Calu3 (cell line): ENCODE measurements around the gene NID2. TPM values are rescaled to one million over a fixed set of nuclear protein-coding genes. Genes with fewer than 3 reads are reported as not detected.
A peak's percentile ranks its signal among the peaks of the same experiment; 100 is the strongest.

Experiments used
- Bru-seq: library from RNA; stranded (reverse); fragments of 400-500 nt; gene quantifications from one replicate; lab custom pipeline; 2021; lab: Mats Ljungman, UMichigan
- BruChase-seq, 2 experiments: library from RNA; stranded (reverse); fragments of 400-500 nt; gene quantifications; one replicate each; lab custom pipeline; 2021; lab: Mats Ljungman, UMichigan
- BruUV-seq: library from RNA; stranded (reverse); fragments of 400-500 nt; replicated peaks from 2 replicates; lab custom pipeline; 2021; lab: Mats Ljungman, UMichigan
- CTCF ChIA-PET: fragments of 300-600 bp; sonication (Branson Sonifier 250); formaldehyde crosslinking; loops from one replicate; lab custom pipeline; 2022; ENCODE audit warnings: antibody characterized with exemption; lab: Charles Lee
- DNase-seq: peaks from one replicate; pipeline ENCODE4 v3.0.0; 2022
- H3K27ac Mint-ChIP-seq: one replicate; pipeline ENCODE4 v1.8.0; 2022; ENCODE audit warnings: mixed read lengths; ENCODE audit not compliant: unreplicated experiment
- H3K27me3 Mint-ChIP-seq: one replicate; pipeline ENCODE4 v1.8.0; 2022; ENCODE audit warnings: mixed read lengths; ENCODE audit not compliant: unreplicated experiment
- H3K36me3 Mint-ChIP-seq: one replicate; pipeline ENCODE4 v1.8.0; 2022; ENCODE audit warnings: mild to moderate bottlenecking, moderate library complexity, mixed read lengths; ENCODE audit not compliant: insufficient read depth, unreplicated experiment
- H3K4me1 Mint-ChIP-seq: one replicate; pipeline ENCODE4 v1.8.0; 2022; ENCODE audit warnings: mild to moderate bottlenecking, low read depth, mixed read lengths; ENCODE audit not compliant: unreplicated experiment
- H3K4me3 Mint-ChIP-seq: one replicate; pipeline ENCODE4 v1.8.0; 2022; ENCODE audit warnings: mild to moderate bottlenecking, low read depth, moderate library complexity, mixed read lengths; ENCODE audit not compliant: unreplicated experiment
- H3K9me3 Mint-ChIP-seq: one replicate; pipeline ENCODE4 v1.8.0; 2022; ENCODE audit warnings: low read depth, mixed read lengths; ENCODE audit not compliant: unreplicated experiment
- CTCF ChIP-seq: fragments of 200-600 bp; IDR thresholded peaks from one replicate; pipeline ENCODE4 v1.8.0; 2022; ENCODE audit warnings: antibody characterized with exemption; ENCODE audit not compliant: unreplicated experiment
- intact Hi-C: fragments of 100-400 bp; cut with micrococcal nuclease; formaldehyde crosslinking; loops from one replicate; pipeline ENCODE4 v1.10.0; 2022; ENCODE audit not compliant: unreplicated experiment
- long read RNA-seq: library from polyadenylated mRNA; stranded (forward); transcript quantifications from one replicate; pipeline ENCODE4 v2.0.0, GENCODE V29; 2022
- total RNA-seq: library from RNA; stranded (reverse); gene quantifications from 2 replicates; pipeline ENCODE4 v1.2.3, GENCODE V29; 2022

The NID2 gene
- total RNA-seq, result not detected in 2 replicates
- percentile 7 among the genes with signal in this experiment for Bru-seq, nascent RNA
- percentile 3 among the genes with signal in this experiment for BruChase-seq, experiment 1, labeled RNA remaining after a 6-hour chase
- BruChase-seq, experiment 2, labeled RNA remaining after a 2-hour chase, result percentile 4 among the genes with signal in this experiment
- long read RNA-seq, partial matches to known transcripts, result 0 of 1 reads
- long read RNA-seq, other reads (novel, unspliced or antisense), result 1 of 1 reads

- peak; percentile 19 for DNase-seq
- Mint-ChIP-seq H3K36me3 (no peaks in the 10 kb centered on the region), H3K4me3 (peak within 1 kb of the TSS; percentile 64), H3K27me3 (peaks cover 71% of the 10 kb centered on the region), H3K27ac (no peak within 1 kb of the TSS), H3K9me3 (no peaks in the 10 kb centered on the region), H3K4me1 (no peaks in the 10 kb centered on the region)
- intact Hi-C loops, result no loop called here
- no peak for TF ChIP-seq CTCF
- no TSS peak for BruUV-seq
- CTCF ChIA-PET, result no interaction called here
Observed at GRCh38 chr14:52068615-52069306, at the start of gene NID2. Gene NID2 (minus strand): TSS chr14:52069059. CDS start chr14:52068994, 65 bp downstream.

- Mint-ChIP-seq H3K4me3 (no peak overlapping the region), H3K27ac (no peak overlapping the region), H3K27me3 (peaks cover 11% of the 10 kb centered on the region), H3K4me1 (no peaks in the 10 kb centered on the region), H3K9me3 (peaks cover 4% of the 10 kb centered on the region), H3K36me3 (no peaks in the 10 kb centered on the region)
- no TSS peak for BruUV-seq
- DNase-seq, result no peak
- no peak for TF ChIP-seq CTCF
- intact Hi-C loops, result no loop called here
- CTCF ChIA-PET, result no interaction called here
Observed at GRCh38 chr14:52117111-52117832, 48.4 kb upstream of the NID2 start.

- Mint-ChIP-seq H3K36me3 (no peaks in the 10 kb centered on the region), H3K27me3 (peaks cover 11% of the 10 kb centered on the region), H3K9me3 (peaks cover 4% of the 10 kb centered on the region), H3K27ac (no peak overlapping the region), H3K4me3 (no peak overlapping the region), H3K4me1 (no peaks in the 10 kb centered on the region)
- no peak for DNase-seq
- no TSS peak for BruUV-seq
- CTCF ChIA-PET, result no interaction called here
- intact Hi-C loops, result no loop called here
- TF ChIP-seq CTCF, result no peak
Observed at GRCh38 chr14:52115286-52115685, 46.4 kb upstream of the NID2 start.

GRCh38 chr14:52112336-52113018, 43.6 kb upstream of the NID2 start:
- intact Hi-C loops, result no loop called here
- Mint-ChIP-seq H3K9me3 (peaks cover 4% of the 10 kb centered on the region), H3K36me3 (no peaks in the 10 kb centered on the region), H3K4me1 (no peaks in the 10 kb centered on the region), H3K27ac (no peak overlapping the region), H3K27me3 (peaks cover 11% of the 10 kb centered on the region), H3K4me3 (no peak overlapping the region)
- BruUV-seq, result no TSS peak
- no peak for TF ChIP-seq CTCF
- CTCF ChIA-PET, result no interaction called here
- DNase-seq, result no peak
